ENCODE measurements around the gene FA2H.
"Not testable (repeated sequence)": the region's sequence is repeated elsewhere in the genome, so short reads cannot be mapped to it uniquely, and the experiment has no call there.

The FA2H gene

DNA sequence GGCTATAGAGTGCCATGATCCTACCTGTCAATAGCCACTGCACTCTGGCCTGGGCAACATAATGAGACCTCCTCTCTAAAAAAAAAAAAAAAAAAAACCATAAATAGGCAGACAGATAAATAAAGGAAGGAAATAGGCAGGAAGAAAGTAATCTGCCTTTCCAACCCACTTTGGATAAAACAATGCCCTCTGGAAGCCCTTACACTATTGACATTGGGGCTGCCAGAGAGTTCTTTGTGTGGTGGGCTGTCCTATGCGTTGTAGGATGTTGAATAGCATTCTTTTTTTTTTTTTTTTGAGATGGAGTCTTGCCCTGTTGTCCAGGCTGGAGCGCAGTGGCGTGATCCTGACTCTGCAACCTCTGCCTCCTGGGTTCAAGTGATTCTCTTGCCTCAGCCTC, 100.7 kb downstream of the FA2H start:
- DNase-seq (ENCODE audit: low read depth), result no peak

DNA sequence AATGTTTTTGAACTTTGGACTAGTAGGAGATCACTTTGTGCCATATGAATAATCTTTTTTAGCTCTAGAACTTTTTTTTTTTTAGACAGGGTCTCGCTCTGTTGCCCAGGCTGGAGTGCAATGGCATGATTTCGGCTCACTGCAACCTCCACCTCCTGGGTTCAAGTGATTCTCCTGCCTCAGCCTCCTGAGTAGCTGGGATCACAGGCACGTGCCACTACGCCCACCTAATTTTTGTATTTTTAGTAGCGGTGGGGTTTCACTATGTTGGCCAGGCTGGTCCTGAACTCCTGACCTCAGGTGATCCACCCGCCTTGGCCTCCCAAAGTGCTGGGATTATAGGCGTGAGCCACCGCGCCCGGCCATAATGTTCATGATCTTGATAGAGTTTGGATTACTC, 105.7 kb downstream of the FA2H start:
- not testable (repeated sequence) for DNase-seq (ENCODE audit: low read depth)

DNA sequence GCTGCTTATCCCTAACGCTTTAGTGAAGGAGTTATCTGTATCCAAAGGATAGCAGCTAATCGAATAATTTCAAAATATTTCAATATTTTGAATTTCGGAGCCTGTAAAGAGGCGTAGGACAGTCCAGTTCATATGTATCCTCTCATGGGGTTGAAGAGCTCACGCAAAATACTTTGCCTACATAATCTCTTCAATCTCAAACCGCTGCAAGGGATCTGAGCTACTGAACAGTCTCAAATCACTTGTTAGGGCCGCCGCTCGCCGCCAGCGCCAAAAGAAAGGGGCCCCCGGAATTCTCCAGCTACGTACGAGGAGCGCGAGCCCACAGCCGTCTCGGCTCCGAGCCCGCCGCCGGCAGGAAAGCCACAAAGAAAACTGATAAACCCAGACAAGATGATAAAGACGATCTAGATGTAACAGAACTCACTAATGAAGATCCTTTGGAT, 107.3 kb downstream of the FA2H start:
- no peak for DNase-seq (ENCODE audit: low read depth)

DNA sequence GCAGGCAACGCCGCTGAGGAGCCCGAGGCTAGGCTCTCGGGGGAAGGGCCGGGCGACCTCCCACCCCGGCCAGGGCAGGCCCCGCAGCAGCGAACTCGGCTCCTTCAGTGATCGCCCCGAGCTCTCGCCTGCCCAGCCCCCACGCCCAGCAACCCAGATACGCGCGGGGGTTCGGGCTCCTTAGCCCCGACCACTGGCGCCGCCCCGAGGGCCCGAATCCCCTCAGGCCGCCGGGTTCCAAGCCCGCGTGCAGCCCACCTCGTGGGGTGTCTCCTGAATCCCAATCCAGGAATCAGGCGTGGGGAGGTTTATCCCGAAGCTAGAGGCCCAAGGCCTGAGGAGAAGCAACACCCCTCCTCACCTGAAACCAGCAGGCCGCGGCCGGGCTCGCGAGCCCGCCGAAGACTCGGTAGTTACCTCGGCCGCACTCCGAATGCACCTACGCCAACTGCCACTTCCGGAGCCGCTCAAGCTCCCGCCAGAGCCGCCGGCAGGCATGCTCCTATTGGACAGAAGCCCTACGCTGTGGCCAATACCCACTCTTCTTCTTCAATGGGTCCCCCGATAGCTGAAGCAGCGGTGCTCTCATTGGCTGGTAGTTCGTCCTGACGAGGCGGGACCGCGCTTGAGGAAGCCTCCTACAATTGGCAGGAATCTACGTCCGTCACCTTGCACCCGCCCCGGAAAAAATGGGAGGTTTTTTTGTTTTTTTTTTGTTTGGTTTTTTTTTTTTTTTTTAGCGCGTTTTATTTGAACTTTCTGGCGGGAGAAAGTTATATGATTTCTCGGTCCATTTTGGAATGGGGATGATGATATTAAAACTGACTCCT, 108.0 kb downstream of the FA2H start, which contains the start of gene RFWD3:
Gene RFWD3, minus strand, starts transcription at position 453 of the 830 bp plus-strand sequence. CDS start 5,428 bp downstream, outside the sequence.
- DNase-seq (ENCODE audit: low read depth), result peak; percentile 98

DNA sequence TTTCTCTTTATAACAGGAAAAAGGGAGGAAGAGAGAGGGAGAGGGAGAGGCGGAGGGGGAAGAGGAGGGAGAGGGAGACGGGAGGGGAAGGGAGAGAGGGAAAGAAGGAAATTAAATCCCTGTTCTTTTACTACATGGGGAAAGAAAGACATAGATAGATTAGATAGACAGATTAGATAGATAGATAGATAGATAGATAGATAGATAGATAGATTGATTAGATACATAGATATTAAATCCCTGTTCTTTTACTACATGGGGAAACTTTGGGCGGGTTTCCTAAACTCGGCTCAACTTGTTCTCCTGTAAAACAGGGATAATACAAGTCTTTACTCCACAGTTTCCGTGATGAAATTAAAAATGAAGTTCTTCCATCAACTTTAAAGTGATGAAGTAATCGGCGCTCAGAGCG, 108.6 kb downstream of the FA2H start:
- DNase-seq (ENCODE audit: low read depth), result no peak
